Uterus (tissue), 2 donors: ENCODE results near the gene ADCY3.

Experiments
- POLR2A ChIP-seq, 2 donors: fragments of 450-650 bp; IDR thresholded peaks; one replicate each; pipeline ENCODE4 v1.6.1; 2016; ENCODE audit warnings: antibody characterized with exemption in 2 of 2, mild to moderate bottlenecking in 1 of 2, moderate library complexity in 1 of 2
- TF ChIP-seq, protein P1 (sequence below), 4 experiments: fragments of 200-600 bp in 2 of 4; fragments of 450-650 bp in 2 of 4; sonication (generic) in 2 of 4; IDR thresholded peaks; one replicate each; pipeline ENCODE4 v1.5.1; 2016 to 2019; ENCODE audit warnings: antibody characterized with exemption in 4 of 4, mild to moderate bottlenecking in 2 of 4, moderate library complexity in 1 of 4

GRCh38 chr2:24820598-24821432 is 99.2 kb downstream of the ADCY3 start:
- TF ChIP-seq, protein P1, sequence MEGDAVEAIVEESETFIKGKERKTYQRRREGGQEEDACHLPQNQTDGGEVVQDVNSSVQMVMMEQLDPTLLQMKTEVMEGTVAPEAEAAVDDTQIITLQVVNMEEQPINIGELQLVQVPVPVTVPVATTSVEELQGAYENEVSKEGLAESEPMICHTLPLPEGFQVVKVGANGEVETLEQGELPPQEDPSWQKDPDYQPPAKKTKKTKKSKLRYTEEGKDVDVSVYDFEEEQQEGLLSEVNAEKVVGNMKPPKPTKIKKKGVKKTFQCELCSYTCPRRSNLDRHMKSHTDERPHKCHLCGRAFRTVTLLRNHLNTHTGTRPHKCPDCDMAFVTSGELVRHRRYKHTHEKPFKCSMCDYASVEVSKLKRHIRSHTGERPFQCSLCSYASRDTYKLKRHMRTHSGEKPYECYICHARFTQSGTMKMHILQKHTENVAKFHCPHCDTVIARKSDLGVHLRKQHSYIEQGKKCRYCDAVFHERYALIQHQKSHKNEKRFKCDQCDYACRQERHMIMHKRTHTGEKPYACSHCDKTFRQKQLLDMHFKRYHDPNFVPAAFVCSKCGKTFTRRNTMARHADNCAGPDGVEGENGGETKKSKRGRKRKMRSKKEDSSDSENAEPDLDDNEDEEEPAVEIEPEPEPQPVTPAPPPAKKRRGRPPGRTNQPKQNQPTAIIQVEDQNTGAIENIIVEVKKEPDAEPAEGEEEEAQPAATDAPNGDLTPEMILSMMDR (IDR thresholded peaks at IDR 0.05): no peak
- TF ChIP-seq POLR2A (IDR thresholded peaks at IDR 0.05): no peak
